AG10803 (cell line): ENCODE measurements around the gene FAM20A.

ENCODE experiments used
- DNase-seq: peaks from one replicate; pipeline ENCODE4 v3.0.0; 2010; ENCODE audit warnings: low read depth
- H3K4me3 ChIP-seq: 2 replicates; pipeline ENCODE4 v1.5.1; 2011; ENCODE audit warnings: mild to moderate bottlenecking, low read length, control low read depth
- CTCF ChIP-seq: conservative IDR thresholded peaks from 2 replicates; pipeline ENCODE4 v1.5.1; 2011; ENCODE audit warnings: mild to moderate bottlenecking, low read length, control low read depth, inconsistent platforms

The FAM20A gene

GRCh38 chr17:68509141-68510057 is 91.8 kb downstream of the FAM20A start:
- no peak overlapping the region for H3K4me3 ChIP-seq
- no peak for TF ChIP-seq CTCF
- no peak for DNase-seq

DNA sequence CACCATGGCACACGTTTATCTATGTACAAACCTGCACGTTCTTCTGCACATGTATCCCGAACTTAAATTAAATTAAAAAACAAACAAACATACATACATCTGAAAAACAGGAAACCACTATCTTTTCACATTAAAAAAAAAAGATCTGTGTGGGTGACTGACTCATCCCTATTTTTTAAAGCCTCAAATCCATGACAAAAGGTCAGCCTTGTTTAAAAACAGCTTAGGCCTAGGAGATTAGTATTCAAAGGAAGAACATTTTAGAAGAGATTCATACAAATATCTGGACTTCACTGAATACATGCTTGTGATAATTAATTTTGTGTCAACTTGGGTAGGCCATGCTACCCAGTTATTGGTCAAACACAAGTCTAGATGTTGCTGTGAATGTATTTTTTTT is 93.6 kb downstream of the FAM20A start:
- DNase-seq = no peak
- TF ChIP-seq CTCF = no peak
- no peak overlapping the region for H3K4me3 ChIP-seq

DNA sequence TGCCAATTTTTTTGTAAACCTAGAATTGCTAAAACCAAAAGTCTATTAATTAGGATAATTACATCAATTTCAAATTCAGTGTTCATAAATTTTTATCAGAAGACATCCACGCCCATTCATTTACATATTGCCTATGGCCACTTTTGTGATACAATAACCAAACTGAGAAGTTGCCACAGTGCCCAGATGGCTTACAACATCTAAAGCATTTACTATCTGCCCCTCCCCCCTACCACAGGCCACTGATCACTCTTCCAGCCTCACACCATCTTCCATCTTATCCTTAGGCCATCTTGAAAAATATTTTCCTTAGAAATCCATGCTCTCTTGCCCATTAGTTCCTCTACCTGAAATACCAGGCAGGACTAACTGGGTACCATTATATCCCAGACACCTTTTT is 95.2 kb downstream of the FAM20A start:
- H3K4me3 ChIP-seq = no peak overlapping the region
- DNase-seq = no peak
- no peak for TF ChIP-seq CTCF

- DNase-seq = no peak
- no peak overlapping the region for H3K4me3 ChIP-seq
- TF ChIP-seq CTCF = no peak
Measured at GRCh38 chr17:68501074-68501473, 100.1 kb downstream of the FAM20A start.

DNA sequence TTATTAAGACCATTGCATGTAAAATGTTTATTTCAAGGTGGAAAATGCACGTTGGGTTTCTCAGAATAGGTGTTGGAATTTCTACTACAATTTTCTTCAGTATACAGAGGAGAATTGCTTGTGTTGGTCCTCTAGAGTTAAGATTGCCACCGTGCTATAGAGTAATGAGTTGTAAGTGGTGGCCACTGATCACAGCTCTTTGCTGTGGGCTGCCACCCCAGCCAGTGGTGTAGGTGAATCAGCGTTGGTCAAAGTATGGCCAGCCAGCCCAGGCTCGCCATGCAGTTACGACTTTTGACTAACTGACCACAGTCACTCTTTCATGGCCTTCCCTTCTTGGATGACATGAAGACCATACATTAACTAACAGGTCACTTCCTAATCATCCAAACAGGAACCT is 101.6 kb downstream of the FAM20A start:
- no peak overlapping the region for H3K4me3 ChIP-seq
- TF ChIP-seq CTCF = no peak
- DNase-seq = no peak

DNA sequence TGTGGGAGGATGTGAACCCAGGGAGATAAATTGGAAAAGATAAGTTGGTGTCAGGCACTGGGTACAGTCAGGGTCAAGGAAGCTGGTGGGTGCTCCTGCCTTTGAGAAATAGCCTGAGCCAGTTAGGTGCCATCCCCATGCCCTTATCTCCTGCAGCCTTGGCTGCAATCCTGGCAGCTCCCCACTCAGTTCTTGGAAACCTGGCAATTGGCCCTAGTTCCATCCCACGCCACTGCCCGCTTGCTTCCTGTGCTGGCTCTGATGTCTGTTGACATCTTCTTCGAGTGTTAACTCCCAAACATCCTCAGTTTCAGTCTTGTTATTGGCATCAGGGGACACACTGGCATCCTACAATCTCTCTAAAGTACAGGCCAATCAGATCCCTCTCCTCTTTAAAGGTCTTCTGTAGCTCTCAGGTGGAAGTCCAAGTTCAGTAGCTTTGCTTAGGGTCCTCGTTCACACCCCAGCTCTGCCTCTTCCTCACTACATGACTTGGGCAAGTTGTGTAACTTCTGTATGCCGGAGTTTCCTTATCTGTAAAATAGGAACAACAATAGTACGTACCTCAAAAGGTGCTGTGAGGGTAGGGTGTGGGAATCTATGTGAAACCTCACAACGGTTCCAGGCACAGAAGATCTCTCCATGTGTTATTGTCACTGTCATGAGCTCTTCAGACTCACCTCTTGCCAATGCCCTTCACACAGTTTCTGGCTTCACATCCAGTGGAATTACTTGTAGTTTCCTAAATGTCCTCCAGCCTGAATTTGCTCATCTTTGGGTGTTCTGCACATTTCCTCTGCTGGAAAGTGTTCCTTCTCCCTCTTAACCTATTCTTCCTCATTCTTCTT is 102.5 kb downstream of the FAM20A start:
- TF ChIP-seq CTCF = no peak
- DNase-seq = no peak
- no peak overlapping the region for H3K4me3 ChIP-seq
